ENCODE measurements around the gene OTUB2.

DNA sequence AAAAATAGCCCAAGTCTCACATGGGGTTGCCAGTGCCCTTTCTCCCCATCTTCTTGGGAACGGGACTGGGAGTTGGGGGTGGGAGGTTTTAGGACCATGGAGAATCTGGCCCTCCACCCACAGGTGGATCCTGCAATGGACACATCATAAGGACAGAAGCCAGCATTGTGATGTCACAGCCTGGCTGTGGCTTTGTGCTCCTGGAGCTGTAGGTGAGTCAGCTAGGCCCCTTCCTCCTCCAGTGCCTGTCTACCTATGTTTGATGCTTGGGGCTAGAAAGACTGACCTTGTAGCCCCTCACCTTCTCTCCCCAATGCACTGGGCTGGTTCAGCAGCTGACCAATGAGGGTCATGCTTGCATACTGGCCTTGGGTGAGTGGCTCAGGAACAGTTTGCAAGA lies 29.1 kb upstream of the OTUB2 start, which contains the start of gene CCDC197:
- TF ChIP-seq, protein P1, sequence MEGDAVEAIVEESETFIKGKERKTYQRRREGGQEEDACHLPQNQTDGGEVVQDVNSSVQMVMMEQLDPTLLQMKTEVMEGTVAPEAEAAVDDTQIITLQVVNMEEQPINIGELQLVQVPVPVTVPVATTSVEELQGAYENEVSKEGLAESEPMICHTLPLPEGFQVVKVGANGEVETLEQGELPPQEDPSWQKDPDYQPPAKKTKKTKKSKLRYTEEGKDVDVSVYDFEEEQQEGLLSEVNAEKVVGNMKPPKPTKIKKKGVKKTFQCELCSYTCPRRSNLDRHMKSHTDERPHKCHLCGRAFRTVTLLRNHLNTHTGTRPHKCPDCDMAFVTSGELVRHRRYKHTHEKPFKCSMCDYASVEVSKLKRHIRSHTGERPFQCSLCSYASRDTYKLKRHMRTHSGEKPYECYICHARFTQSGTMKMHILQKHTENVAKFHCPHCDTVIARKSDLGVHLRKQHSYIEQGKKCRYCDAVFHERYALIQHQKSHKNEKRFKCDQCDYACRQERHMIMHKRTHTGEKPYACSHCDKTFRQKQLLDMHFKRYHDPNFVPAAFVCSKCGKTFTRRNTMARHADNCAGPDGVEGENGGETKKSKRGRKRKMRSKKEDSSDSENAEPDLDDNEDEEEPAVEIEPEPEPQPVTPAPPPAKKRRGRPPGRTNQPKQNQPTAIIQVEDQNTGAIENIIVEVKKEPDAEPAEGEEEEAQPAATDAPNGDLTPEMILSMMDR (IDR thresholded peaks at IDR 0.05; ENCODE audit: low read depth, low read length, missing input control) = no peak
- TF ChIP-seq, protein P2, sequence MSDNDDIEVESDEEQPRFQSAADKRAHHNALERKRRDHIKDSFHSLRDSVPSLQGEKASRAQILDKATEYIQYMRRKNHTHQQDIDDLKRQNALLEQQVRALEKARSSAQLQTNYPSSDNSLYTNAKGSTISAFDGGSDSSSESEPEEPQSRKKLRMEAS (IDR thresholded peaks at IDR 0.05) = no peak
- TF ChIP-seq YY1 (IDR thresholded peaks at IDR 0.05) = no peak
- no peak for TF ChIP-seq GABPA (IDR thresholded peaks at IDR 0.05 in 1 of 2, conservative IDR thresholded peaks at IDR 0.05 in 1 of 2)
- no peak for TF ChIP-seq EGR1 (IDR thresholded peaks at IDR 0.05; ENCODE audit: low read depth in 2 of 2)
- no peak for TF ChIP-seq TAF1 (conservative IDR thresholded peaks at IDR 0.05)
